ENCODE data around the gene AIFM2. TPM values are rescaled to one million over a fixed set of nuclear protein-coding genes. Genes with fewer than 3 reads are reported as not detected.
"Not testable (repeated sequence)": the region's sequence is repeated elsewhere in the genome, so short reads cannot be mapped to it uniquely, and the experiment has no call there.

The AIFM2 gene
- total RNA-seq (1 to 10 TPM; 5.1 to 9.4 (median 8.7) TPM), polyA plus RNA-seq (1 to 10 TPM; 4.3 to 6.2 (median 6.2) TPM)
- long read RNA-seq, donor 1: 0 reads
- long read RNA-seq, donor 2: 0 reads

- peaks cover 0 to 34% (median 27%) of the 10 kb centered on the region in 6 donors for H3K4me1 ChIP-seq
- H3K9me3 ChIP-seq: no peaks in the 10 kb centered on the region
- intact Hi-C loops (cut with DNase I; ENCODE audit: low total_unique reads): no loop called here
- 7 to 20% (median 9%) methylated on average over 35 to 80 of the region's 80 CpGs for WGBS, 5 donors
- peaks cover 0 to 8% (median 0%) of the 10 kb centered on the region in 6 donors for H3K36me3 ChIP-seq
- no peak for TF ChIP-seq POLR2A (IDR thresholded peaks at IDR 0.05)
- peak; percentile 60 to 85 (median 75) for TF ChIP-seq POLR2AphosphoS5 (IDR thresholded peaks at IDR 0.05)
- TF ChIP-seq CTCF (IDR thresholded peaks at IDR 0.05 in 8 of 11, conservative IDR thresholded peaks at IDR 0.05 in 3 of 11): peak in 1 of 11 experiments; percentile 26
- DNase-seq: peak; percentile 89
- H3K27me3 ChIP-seq (replicated peaks in 1 of 7): peaks cover 0 to 8% (median 0%) of the 10 kb centered on the region in 7 donors
- peak within 1 kb of the TSS in 7 of 8 donors; percentile 46 to 82 (median 71) for H3K27ac ChIP-seq
- H3K4me3 ChIP-seq: peak within 1 kb of the TSS; percentile 41 to 83 (median 60)
Measured at GRCh38 chr10:70132098-70133029, at the start of gene AIFM2. Gene AIFM2 (minus strand): TSS chr10:70132825. CDS start chr10:70124084, 8,741 bp downstream.

- H3K9me3 ChIP-seq; H3K36me3 ChIP-seq; intact Hi-C loops (cut with DNase I; ENCODE audit: low total_unique reads); H3K27me3 ChIP-seq (replicated peaks in 1 of 7); H3K27ac ChIP-seq; DNase-seq; H3K4me3 ChIP-seq: not testable (repeated sequence)
- H3K4me1 ChIP-seq: peaks cover 3 to 20% (median 10%) of the 10 kb centered on the region in 6 donors
- WGBS, 5 donors: 92 to 95% (median 93%) methylated on average over 8 of the region's 8 CpGs
Measured at GRCh38 chr10:70179209-70179608, 46.6 kb upstream of the AIFM2 start.

GRCh38 chr10:70178139-70178725 lies 45.6 kb upstream of the AIFM2 start:
- no peak overlapping the region for H3K4me3 ChIP-seq
- no peak overlapping the region for H3K27ac ChIP-seq
- DNase-seq: no peak
- WGBS, 5 donors: 82 to 89% (median 86%) methylated on average over 4 of the region's 4 CpGs
- intact Hi-C loops (cut with DNase I; ENCODE audit: low total_unique reads): no loop called here
- peaks cover 0 to 8% (median 6%) of the 10 kb centered on the region in 8 donors for H3K9me3 ChIP-seq
- TF ChIP-seq CTCF (IDR thresholded peaks at IDR 0.05 in 8 of 11, conservative IDR thresholded peaks at IDR 0.05 in 3 of 11) (no peak), POLR2AphosphoS5 (IDR thresholded peaks at IDR 0.05) (no peak), POLR2A (IDR thresholded peaks at IDR 0.05) (no peak)
- peaks cover 0 to 8% (median 0%) of the 10 kb centered on the region in 7 donors for H3K27me3 ChIP-seq (replicated peaks in 1 of 7)
- H3K4me1 ChIP-seq: peaks cover 8 to 30% (median 19%) of the 10 kb centered on the region in 6 donors
- no peaks in the 10 kb centered on the region for H3K36me3 ChIP-seq

- H3K9me3 ChIP-seq: peaks cover 0 to 8% (median 6%) of the 10 kb centered on the region in 8 donors
- H3K36me3 ChIP-seq: no peaks in the 10 kb centered on the region
- H3K27ac ChIP-seq: no peak overlapping the region
- H3K4me1 ChIP-seq: peaks cover 8 to 37% (median 19%) of the 10 kb centered on the region in 6 donors
- peaks cover 0 to 8% (median 0%) of the 10 kb centered on the region in 7 donors for H3K27me3 ChIP-seq (replicated peaks in 1 of 7)
- TF ChIP-seq POLR2AphosphoS5 (IDR thresholded peaks at IDR 0.05) (no peak), CTCF (IDR thresholded peaks at IDR 0.05 in 8 of 11, conservative IDR thresholded peaks at IDR 0.05 in 3 of 11) (no peak), POLR2A (IDR thresholded peaks at IDR 0.05) (no peak)
- intact Hi-C loops (cut with DNase I; ENCODE audit: low total_unique reads): no loop called here
- 73 to 84% (median 76%) methylated on average over 6 of the region's 6 CpGs for WGBS, 5 donors
- no peak for DNase-seq
- H3K4me3 ChIP-seq: no peak overlapping the region
Measured at GRCh38 chr10:70176441-70176840, 43.8 kb upstream of the AIFM2 start.
